H1 (cell line): ENCODE data around the gene PDLIM4.

Source experiments
- POLR2A ChIP-seq, 2 experiments: IDR thresholded peaks; 1 replicate in 1 of 2; 2 replicates in 1 of 2; pipeline ENCODE4 v1.6.1; 2011; ENCODE audit warnings: low read depth in 2 of 2, low read length in 2 of 2, mild to moderate bottlenecking in 2 of 2; ENCODE audit errors: control extremely low read depth in 1 of 2
- TAF7 ChIP-seq: optimal IDR thresholded peaks from 2 replicates; pipeline ENCODE3; 2011; ENCODE audit warnings: low read depth, mild to moderate bottlenecking, inconsistent platforms, low read length, moderate library complexity, borderline replicate concordance
- TF ChIP-seq, protein P1 (sequence below): IDR thresholded peaks from 2 replicates; pipeline ENCODE4 v1.6.1; 2012; ENCODE audit warnings: inconsistent platforms

DNA sequence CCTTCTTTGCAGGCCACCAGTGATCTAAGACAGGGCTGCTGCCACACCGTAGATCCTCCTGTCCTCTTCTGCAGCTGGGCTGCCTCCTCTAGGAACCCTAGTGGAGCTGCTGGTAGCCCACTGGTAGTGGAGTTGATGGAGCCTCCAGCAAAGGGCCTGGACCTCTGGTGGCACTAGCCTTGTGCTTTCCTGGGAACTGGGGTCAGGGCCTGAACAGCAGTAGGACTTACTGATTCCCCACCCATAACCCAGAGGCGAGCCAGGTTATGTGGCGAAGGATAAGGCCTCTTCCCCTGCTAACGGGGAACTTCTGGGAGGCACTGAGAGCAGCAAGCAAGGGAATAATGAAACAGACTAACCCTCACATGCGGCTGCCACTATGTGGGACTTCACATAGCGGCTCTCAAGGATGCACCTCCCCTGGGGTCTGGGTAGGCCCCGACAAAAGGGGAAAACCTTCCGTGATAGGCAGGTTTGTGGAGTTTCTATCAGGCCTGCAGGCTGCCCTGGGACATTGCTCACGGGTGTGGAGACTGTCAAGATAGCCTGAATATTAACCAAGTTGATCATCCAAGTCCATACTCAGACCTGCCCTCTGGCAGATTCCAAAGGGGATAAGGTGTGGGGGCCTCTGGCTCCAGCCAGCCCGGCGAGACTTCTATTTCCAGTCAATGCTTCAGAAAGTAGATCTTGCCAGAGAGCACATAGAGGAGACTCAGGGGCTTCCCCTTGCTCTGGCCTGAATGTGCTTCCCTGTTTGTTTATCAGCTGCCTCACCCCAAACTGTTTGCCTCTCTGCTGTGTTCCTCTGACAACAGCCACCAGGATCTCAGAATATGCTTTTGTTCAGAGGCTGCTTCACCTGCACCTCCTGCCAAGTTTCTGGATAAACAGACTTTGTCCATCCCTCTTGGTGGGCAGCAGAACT lies 44.1 kb downstream of the PDLIM4 start:
- TF ChIP-seq POLR2A (IDR thresholded peaks at IDR 0.05; ENCODE audit: control extremely low read depth in 1 of 2, low read depth in 2 of 2, low read length in 2 of 2) (no peak), TAF7 (no peak)
- TF ChIP-seq, protein P1, sequence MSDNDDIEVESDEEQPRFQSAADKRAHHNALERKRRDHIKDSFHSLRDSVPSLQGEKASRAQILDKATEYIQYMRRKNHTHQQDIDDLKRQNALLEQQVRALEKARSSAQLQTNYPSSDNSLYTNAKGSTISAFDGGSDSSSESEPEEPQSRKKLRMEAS, result no peak
